Activated naive CD4-positive, alpha-beta T cell (primary cell): ENCODE data around the gene CELSR2.

ENCODE experiments used
- DNase-seq, 4 experiments: peaks; one replicate each; lab custom pipeline; 2025; lab: John Stamatoyannopoulos, UW

Gene CELSR2

GRCh38 chr1:109265016-109265415, 15.7 kb downstream of the CELSR2 start:
- no peak for DNase-seq

DNA sequence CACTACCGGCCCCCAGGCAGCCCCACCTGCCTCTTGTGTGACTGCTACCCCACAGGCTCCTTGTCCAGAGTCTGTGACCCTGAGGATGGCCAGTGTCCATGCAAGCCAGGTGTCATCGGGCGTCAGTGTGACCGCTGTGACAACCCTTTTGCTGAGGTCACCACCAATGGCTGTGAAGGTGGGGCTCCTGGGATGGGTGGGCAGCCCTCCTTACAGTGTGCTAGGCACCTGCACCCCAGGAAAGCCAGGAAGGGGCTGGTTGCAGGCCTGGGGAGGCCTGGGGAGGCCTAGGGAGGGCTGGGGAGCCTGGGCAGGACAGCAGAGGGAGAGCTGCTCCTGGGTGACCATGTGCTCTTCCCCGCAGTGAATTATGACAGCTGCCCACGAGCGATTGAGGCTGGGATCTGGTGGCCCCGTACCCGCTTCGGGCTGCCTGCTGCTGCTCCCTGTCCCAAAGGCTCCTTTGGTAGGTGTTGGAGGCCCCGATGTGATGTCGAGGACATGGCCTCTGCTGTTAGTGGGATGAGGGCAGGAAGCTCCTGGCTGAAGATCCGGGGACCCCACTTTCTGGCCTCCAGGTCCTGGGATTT, 16.5 kb downstream of the CELSR2 start:
- no peak for DNase-seq

- DNase-seq = no peak
Observed at GRCh38 chr1:109266965-109267364, 17.6 kb downstream of the CELSR2 start.

DNA sequence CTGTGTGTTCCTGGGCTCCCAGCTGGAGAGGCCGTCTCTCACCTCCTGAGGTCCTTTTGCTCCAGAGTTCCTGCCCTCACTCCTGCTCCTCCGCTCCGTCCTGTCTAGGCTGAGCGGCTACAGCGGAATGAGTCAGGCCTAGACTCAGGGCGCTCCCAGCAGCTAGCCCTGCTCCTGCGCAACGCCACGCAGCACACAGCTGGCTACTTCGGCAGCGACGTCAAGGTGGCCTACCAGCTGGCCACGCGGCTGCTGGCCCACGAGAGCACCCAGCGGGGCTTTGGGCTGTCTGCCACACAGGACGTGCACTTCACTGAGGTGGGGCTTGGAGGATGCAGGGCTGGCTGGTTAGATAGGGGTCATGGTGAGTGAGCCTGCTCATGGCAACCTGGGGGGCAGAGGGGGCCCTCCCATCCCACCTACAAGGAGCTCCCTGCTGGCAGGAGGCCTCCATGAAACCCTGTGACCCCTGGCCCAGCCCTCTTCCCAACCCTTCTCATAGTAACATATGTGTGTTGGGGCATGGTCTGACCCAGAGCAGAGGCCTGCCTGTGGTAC, 18.5 kb downstream of the CELSR2 start:
- DNase-seq = no peak

GRCh38 chr1:109268431-109269211, 19.3 kb downstream of the CELSR2 start:
- DNase-seq = no peak

DNA sequence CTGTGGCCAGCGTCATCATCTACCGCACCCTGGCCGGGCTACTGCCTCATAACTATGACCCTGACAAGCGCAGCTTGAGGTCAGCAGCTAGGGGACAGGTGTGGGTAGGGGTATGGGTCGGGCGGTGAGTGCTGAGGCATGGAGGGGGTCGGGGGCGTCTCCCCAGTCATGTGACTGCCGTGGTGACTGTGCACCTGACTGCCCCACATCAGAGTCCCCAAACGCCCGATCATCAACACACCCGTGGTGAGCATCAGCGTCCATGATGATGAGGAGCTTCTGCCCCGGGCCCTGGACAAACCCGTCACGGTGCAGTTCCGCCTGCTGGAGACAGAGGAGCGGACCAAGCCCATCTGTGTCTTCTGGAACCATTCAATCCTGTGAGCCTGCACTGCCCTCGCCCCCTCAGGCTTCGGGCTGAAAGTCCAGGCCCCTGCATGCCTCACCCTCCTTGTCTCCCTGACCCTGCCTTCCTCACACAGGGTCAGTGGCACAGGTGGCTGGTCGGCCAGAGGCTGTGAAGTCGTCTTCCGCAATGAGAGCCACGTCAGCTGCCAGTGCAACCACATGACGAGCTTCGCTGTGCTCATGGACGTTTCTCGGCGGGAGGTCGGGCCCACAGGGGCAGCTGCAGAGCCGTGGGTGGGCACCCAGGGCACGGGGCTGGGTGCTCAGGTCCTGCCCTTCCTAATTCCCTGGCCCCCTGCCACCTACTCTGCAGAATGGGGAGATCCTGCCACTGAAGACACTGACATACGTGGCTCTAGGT, 20.1 kb downstream of the CELSR2 start:
- no peak for DNase-seq

DNA sequence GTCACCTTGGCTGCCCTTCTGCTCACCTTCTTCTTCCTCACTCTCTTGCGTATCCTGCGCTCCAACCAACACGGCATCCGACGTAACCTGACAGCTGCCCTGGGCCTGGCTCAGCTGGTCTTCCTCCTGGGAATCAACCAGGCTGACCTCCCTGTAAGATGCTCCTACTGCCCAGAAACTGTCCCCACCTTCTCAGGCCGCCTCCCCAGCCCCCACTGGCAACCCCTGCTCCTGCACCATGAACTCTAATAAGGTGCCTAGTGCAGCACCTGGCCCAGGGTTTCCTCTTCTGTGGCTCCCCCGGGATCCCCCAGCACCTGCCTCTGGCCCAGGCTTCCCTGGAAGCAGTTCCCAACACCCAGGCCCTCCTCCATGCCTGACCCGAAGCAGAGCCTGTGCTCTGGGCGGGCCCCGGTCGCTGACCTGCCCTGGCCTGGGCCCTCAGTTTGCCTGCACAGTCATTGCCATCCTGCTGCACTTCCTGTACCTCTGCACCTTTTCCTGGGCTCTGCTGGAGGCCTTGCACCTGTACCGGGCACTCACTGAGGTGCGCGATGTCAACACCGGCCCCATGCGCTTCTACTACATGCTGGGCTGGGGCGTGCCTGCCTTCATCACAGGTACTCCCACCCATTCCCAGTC, 20.8 kb downstream of the CELSR2 start:
- no peak for DNase-seq

GRCh38 chr1:109270623-109271317, 21.4 kb downstream of the CELSR2 start:
- DNase-seq = no peak

GRCh38 chr1:109271458-109271857, 22.1 kb downstream of the CELSR2 start:
- no peak for DNase-seq

- no peak for DNase-seq
Observed at GRCh38 chr1:109272021-109272799, 22.9 kb downstream of the CELSR2 start.

GRCh38 chr1:109272831-109273547, 23.6 kb downstream of the CELSR2 start:
- no peak for DNase-seq

- DNase-seq = no peak
Observed at GRCh38 chr1:109273570-109274288, 24.4 kb downstream of the CELSR2 start.

GRCh38 chr1:109274533-109275476, 25.5 kb downstream of the CELSR2 start:
- DNase-seq = no peak

DNA sequence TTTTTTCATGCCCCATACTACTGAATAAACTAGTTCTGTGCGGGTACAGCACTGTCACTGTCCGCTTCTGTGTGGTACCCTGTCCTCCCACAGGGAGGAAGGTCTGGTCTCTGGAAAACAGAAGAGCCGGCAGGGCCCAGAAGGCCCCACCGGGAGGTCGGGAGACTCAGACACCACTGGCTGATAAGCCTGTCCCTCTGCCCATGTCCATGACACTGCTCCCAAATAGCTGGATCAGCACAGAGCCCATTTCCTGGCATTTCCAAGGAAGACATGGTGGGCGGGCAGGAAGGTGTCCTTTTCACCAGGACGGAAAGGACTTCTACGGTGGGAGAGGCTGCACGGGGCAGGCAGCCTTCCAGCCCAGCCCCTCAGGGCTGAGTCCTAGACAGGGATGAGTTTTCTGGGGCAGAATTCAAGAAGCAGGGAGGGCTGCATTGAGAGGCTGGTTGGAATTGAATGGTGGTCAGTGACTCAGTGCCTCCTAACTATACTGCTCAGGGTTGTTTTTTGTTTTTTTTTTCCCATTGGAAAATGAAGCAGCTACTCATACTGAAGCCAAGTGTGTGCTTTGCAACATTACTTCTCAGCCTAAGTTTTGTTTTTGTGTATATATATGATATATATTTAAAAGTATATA, 26.5 kb downstream of the CELSR2 start:
- no peak for DNase-seq

- DNase-seq = peak; percentile 14 to 36 (median 16)
Observed at GRCh38 chr1:109277434-109278204, 28.3 kb downstream of the CELSR2 start.

DNA sequence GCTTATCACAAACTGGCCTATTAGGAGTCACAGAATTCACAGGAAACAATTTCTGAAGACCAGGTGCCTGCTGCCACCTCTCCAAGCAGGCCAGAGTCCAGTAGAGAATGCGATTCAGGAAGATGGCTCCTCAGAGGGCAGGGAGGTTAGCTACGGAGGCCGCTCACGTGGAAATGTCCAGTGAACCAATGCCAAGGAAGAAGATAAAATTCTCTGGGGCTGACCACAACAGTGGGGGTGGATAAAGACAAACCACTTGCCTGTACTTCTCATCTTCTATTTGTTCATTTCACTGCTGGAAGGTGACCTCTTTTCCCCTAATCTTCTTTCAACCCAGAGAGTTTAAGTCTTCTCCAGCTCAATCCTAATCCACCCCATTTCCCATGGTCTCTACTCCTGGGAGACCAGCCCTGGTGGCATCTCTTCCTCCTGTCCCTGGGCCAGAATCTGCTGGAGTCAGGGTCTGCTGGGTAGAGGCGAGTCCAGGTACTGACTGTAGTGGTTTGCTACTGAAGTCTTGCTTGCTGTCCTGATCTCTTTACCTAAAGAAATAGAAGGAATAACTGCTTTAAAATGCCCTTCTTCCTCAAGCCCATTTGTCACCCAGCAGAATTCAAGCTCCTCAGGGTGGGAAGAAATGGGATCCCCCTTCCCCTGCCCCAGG, 30.4 kb downstream of the CELSR2 start:
- DNase-seq = no peak
